H9 (cell line): ENCODE data around the gene CCSER2. TPM values are rescaled to one million over a fixed set of nuclear protein-coding genes. Genes with fewer than 3 reads are reported as not detected.

Experiments used
- DNase-seq: peaks from one replicate; pipeline ENCODE4 v3.0.0-alpha.2; 2017
- H2AFZ ChIP-seq: one replicate; pipeline ENCODE4 v1.6.1; 2013; ENCODE audit warnings: mild to moderate bottlenecking, low read length, control low read depth, moderate library complexity
- H2AK5ac ChIP-seq: 2 replicates; pipeline ENCODE4 v1.6.1; 2013; ENCODE audit warnings: low read length, control low read depth, mixed read lengths; ENCODE audit not compliant: insufficient read length
- H2BK120ac ChIP-seq: one replicate; pipeline ENCODE4 v1.6.1; 2013; ENCODE audit warnings: low read depth, mild to moderate bottlenecking, low read length, control low read depth, inconsistent platforms; ENCODE audit not compliant: poor library complexity, severe bottlenecking
- H2BK12ac ChIP-seq: 2 replicates; pipeline ENCODE4 v1.6.1; 2013; ENCODE audit warnings: low read length, control low read depth, mixed read lengths, low read depth; ENCODE audit not compliant: insufficient read length
- H2BK15ac ChIP-seq: 2 replicates; pipeline ENCODE4 v1.6.1; 2013; ENCODE audit warnings: low read depth, low read length, control low read depth
- H2BK20ac ChIP-seq: one replicate; pipeline ENCODE4 v1.6.1; 2013; ENCODE audit warnings: low read depth, mild to moderate bottlenecking, low read length, control low read depth, inconsistent platforms; ENCODE audit not compliant: poor library complexity, severe bottlenecking
- H2BK5ac ChIP-seq: 2 replicates; pipeline ENCODE4 v1.6.1; 2013; ENCODE audit warnings: low read length, control low read depth, mixed read lengths; ENCODE audit not compliant: insufficient read length
- H3K14ac ChIP-seq: 2 replicates; pipeline ENCODE4 v1.6.1; 2013; ENCODE audit warnings: low read length, control low read depth; ENCODE audit not compliant: insufficient read depth
- H3K18ac ChIP-seq: 2 replicates; pipeline ENCODE4 v1.6.1; 2013; ENCODE audit warnings: low read depth, mild to moderate bottlenecking, mixed read lengths, low read length, control low read depth; ENCODE audit not compliant: insufficient read length
- H3K23ac ChIP-seq: 2 replicates; pipeline ENCODE4 v1.6.1; 2013; ENCODE audit warnings: low read length, control low read depth, mixed read lengths, low read depth; ENCODE audit not compliant: insufficient read length
- H3K23me2 ChIP-seq: 2 replicates; pipeline ENCODE4 v1.6.1; 2013; ENCODE audit warnings: low read depth, mild to moderate bottlenecking, mixed read lengths, low read length, control low read depth; ENCODE audit not compliant: insufficient read length, poor library complexity, severe bottlenecking
- H3K27ac ChIP-seq: 2 replicates; pipeline ENCODE4 v1.5.1; 2013; ENCODE audit warnings: low read length, control low read depth, mixed read lengths, low read depth; ENCODE audit not compliant: insufficient read length
- H3K27me3 ChIP-seq: 2 replicates; pipeline ENCODE4 v1.6.1; 2013; ENCODE audit warnings: low read length, control low read depth, inconsistent platforms; ENCODE audit not compliant: insufficient read depth
- H3K4ac ChIP-seq: 2 replicates; pipeline ENCODE4 v1.6.1; 2013; ENCODE audit warnings: low read depth, mild to moderate bottlenecking, control low read depth, inconsistent platforms, low read length, moderate library complexity
- H3K4me1 ChIP-seq: 2 replicates; pipeline ENCODE4 v1.6.1; 2013; ENCODE audit warnings: low read length, control low read depth, inconsistent platforms; ENCODE audit not compliant: insufficient read depth
- H3K4me2 ChIP-seq: 2 replicates; pipeline ENCODE4 v1.6.1; 2013; ENCODE audit warnings: low read length, control low read depth, mixed read lengths; ENCODE audit not compliant: insufficient read length, insufficient read depth
- H3K56ac ChIP-seq: 2 replicates; pipeline ENCODE4 v1.6.1; 2013; ENCODE audit warnings: low read depth, mild to moderate bottlenecking, mixed read lengths, low read length, control low read depth; ENCODE audit not compliant: insufficient read length
- H3K79me1 ChIP-seq: 2 replicates; pipeline ENCODE4 v1.6.1; 2013; ENCODE audit warnings: low read depth, mild to moderate bottlenecking, moderate library complexity, low read length, control low read depth, inconsistent platforms; ENCODE audit not compliant: insufficient read depth, poor library complexity, severe bottlenecking
- H3K79me2 ChIP-seq: 2 replicates; pipeline ENCODE4 v1.6.1; 2013; ENCODE audit warnings: low read length, control low read depth, inconsistent platforms; ENCODE audit not compliant: insufficient read depth
- H3K9ac ChIP-seq: 2 replicates; pipeline ENCODE4 v1.6.1; 2013; ENCODE audit warnings: low read length, control low read depth, mixed read lengths; ENCODE audit not compliant: insufficient read length; ENCODE audit errors: extremely low read depth
- H3K9me3 ChIP-seq: one replicate; pipeline ENCODE4 v1.6.1; 2013; ENCODE audit warnings: low read depth, low read length, inconsistent platforms; ENCODE audit not compliant: control insufficient read depth
- H3T11ph ChIP-seq: one replicate; pipeline ENCODE4 v1.6.1; 2013; ENCODE audit warnings: mild to moderate bottlenecking, low read length, control low read depth, inconsistent platforms
- H4K20me1 ChIP-seq: one replicate; pipeline ENCODE4 v1.6.1; 2013; ENCODE audit not compliant: control insufficient read depth, insufficient read length, insufficient read depth
- H4K5ac ChIP-seq: 2 replicates; pipeline ENCODE4 v1.6.1; 2013; ENCODE audit warnings: low read depth, mild to moderate bottlenecking, mixed read lengths, low read length, control low read depth; ENCODE audit not compliant: insufficient read length
- H4K8ac ChIP-seq: replicated peaks from 2 replicates; pipeline ENCODE4 v1.6.1; 2013; ENCODE audit warnings: low read length, control low read depth, mixed read lengths, low read depth; ENCODE audit not compliant: insufficient read length
- H4K91ac ChIP-seq: 2 replicates; pipeline ENCODE4 v1.6.1; 2013; ENCODE audit warnings: low read depth, mild to moderate bottlenecking, moderate library complexity, mixed read lengths, low read length, control low read depth; ENCODE audit not compliant: insufficient read length
- H3K27ac Mint-ChIP-seq, 3 experiments: 2 replicates in 2 of 3; 3 replicates in 1 of 3; pipeline ENCODE4 v1.8.0; 2020 to 2021; ENCODE audit warnings: mixed read lengths in 3 of 3, mild to moderate bottlenecking in 1 of 3, moderate library complexity in 1 of 3
- H3K27me3 Mint-ChIP-seq: 2 replicates; pipeline ENCODE4 v1.8.0; 2021; ENCODE audit warnings: low read depth, mild to moderate bottlenecking, moderate library complexity, mixed read lengths
- H3K36me3 Mint-ChIP-seq, 3 experiments: 2 replicates in 2 of 3; 3 replicates in 1 of 3; pipeline ENCODE4 v1.8.0; 2020 to 2021; ENCODE audit warnings: low read depth in 3 of 3, mixed read lengths in 3 of 3; ENCODE audit not compliant: insufficient read depth in 1 of 3
- H3K4me1 Mint-ChIP-seq, 2 experiments: 2 replicates each; pipeline ENCODE4 v1.8.0; 2020; ENCODE audit warnings: mixed read lengths in 2 of 2
- H3K4me3 Mint-ChIP-seq, 2 experiments: 2 replicates in 1 of 2; 3 replicates in 1 of 2; pipeline ENCODE4 v1.8.0; 2020 to 2021; ENCODE audit warnings: mild to moderate bottlenecking in 2 of 2, mixed read lengths in 2 of 2, moderate library complexity in 1 of 2
- H3K9me3 Mint-ChIP-seq, 2 experiments: 2 replicates in 1 of 2; 3 replicates in 1 of 2; pipeline ENCODE4 v1.8.0; 2020; ENCODE audit warnings: mild to moderate bottlenecking in 2 of 2, mixed read lengths in 2 of 2, moderate library complexity in 1 of 2
- CTCF ChIP-seq: fragments of 200-600 bp; sonication (generic); conservative IDR thresholded peaks from 3 replicates; pipeline ENCODE4 v1.8.0; 2021; ENCODE audit warnings: antibody characterized with exemption, mild to moderate bottlenecking
- total RNA-seq: library from RNA; stranded (reverse); gene quantifications from 2 replicates; pipeline ENCODE4 v1.2.1, GENCODE V29; 2021

CCSER2 gene
- total RNA-seq, 1 experiment from 2014 or later, result 22.2 TPM

- Mint-ChIP-seq H3K27ac (no peak overlapping the region), H3K36me3 (no peaks in the 10 kb centered on the region), H3K4me1 (no peaks in the 10 kb centered on the region), H3K27me3 (no peaks in the 10 kb centered on the region), H3K9me3 (no peaks in the 10 kb centered on the region), H3K4me3 (no peak overlapping the region)
- Histone ChIP-seq H3K9me3 (no peaks in the 10 kb centered on the region), H3K27ac (no peak overlapping the region), H2AK5ac (no peak overlapping the region), H4K8ac (no peak overlapping the region), H3K4me1 (no peaks in the 10 kb centered on the region), H2AFZ (no peak overlapping the region), H2BK5ac (no peak overlapping the region), H3K79me2 (no peaks in the 10 kb centered on the region), H3K56ac (no peak overlapping the region), H3K18ac (no peak overlapping the region), H2BK15ac (no peak overlapping the region), H4K20me1 (no peaks in the 10 kb centered on the region), H4K91ac (no peak overlapping the region), H3K4ac (no peak overlapping the region), H2BK120ac (no peak overlapping the region), H2BK12ac (no peak overlapping the region), H3K79me1 (no peaks in the 10 kb centered on the region), H3T11ph (no peak overlapping the region), H3K23me2 (no peaks in the 10 kb centered on the region), H3K23ac (no peak overlapping the region), H2BK20ac (no peak overlapping the region), H3K9ac (no peak overlapping the region), H4K5ac (no peak overlapping the region), H3K4me2 (no peak overlapping the region), H3K27me3 (no peaks in the 10 kb centered on the region), H3K14ac (no peak overlapping the region)
- TF ChIP-seq CTCF, result no peak
- DNase-seq, result no peak
These were observed 149.8 kb downstream of the CCSER2 start for GRCh38 chr10:84478151-84478550.
